Measurements from ENCODE around the gene AHDC1.

- TF ChIP-seq CTCF (IDR thresholded peaks at IDR 0.05; ENCODE audit: low read length), result no peak
- no peak for TF ChIP-seq EZH2 (optimal IDR thresholded peaks at IDR 0.05; ENCODE audit: low read depth, low read length)
Measured at GRCh38 chr1:27503844-27504587, 99.9 kb downstream of the AHDC1 start.

Measured in MM.1S (cell line).